GM12872 (cell line): ENCODE results near the gene JPT2.

Experiments used
- TF ChIP-seq, protein P1 (sequence below): IDR thresholded peaks from 3 replicates; pipeline ENCODE4 v1.5.1; 2011; ENCODE audit warnings: low read depth, mild to moderate bottlenecking, low read length, moderate library complexity; ENCODE audit not compliant: insufficient read depth

JPT2 gene

DNA sequence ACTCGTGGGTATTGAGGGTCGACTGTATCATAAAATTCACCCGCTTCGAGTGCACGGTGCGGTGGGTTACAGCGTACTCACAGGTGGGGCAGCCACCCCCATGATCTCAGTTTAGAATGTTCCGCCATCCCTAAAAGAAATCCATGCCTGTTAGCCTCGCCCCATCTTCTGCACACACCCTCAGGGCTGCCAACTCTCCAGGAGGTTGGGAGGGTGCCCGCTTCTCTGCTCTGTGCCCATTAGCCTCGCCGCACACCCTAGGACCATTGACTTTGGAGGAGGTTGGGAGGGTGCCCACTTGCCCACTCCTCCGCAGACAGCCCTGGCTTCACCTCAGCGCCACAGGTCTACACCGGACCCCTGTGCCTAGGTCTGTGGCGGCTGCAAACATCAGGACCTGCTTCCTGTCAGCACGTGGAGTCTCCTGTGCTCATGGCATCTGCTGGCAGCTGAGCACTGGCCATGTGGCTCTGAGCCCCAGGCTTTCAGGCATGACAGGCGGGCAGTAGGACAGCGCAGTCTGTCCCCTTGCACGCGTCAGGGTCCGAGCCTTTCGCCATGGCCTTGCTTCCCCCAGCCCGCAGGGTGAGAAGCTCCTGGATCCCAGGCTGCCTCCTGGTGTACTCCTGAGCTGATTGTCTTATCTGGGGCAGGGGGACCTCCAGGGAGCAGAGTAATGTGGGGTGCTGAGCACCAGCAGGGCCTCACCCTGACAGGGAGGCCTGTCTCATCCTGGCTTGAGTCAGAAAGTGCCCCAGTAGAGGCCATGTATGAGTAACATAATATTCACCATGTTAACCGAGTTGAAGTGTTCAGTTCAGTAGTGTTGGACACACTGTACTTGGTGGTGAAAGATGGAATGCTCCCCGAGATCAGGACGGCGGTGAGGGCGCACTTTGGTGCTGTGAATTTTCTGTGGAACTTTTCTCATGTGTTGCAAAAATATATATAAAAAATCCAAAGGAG lies 71.4 kb downstream of the JPT2 start:
- TF ChIP-seq, protein P1, sequence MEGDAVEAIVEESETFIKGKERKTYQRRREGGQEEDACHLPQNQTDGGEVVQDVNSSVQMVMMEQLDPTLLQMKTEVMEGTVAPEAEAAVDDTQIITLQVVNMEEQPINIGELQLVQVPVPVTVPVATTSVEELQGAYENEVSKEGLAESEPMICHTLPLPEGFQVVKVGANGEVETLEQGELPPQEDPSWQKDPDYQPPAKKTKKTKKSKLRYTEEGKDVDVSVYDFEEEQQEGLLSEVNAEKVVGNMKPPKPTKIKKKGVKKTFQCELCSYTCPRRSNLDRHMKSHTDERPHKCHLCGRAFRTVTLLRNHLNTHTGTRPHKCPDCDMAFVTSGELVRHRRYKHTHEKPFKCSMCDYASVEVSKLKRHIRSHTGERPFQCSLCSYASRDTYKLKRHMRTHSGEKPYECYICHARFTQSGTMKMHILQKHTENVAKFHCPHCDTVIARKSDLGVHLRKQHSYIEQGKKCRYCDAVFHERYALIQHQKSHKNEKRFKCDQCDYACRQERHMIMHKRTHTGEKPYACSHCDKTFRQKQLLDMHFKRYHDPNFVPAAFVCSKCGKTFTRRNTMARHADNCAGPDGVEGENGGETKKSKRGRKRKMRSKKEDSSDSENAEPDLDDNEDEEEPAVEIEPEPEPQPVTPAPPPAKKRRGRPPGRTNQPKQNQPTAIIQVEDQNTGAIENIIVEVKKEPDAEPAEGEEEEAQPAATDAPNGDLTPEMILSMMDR = no peak
